WI38 (cell line): ENCODE data around the gene SNRPD3.

Source experiments
- H3K4me3 ChIP-seq: 2 replicates; pipeline ENCODE4 v1.5.1; 2011; ENCODE audit warnings: low read depth, mild to moderate bottlenecking, control low read depth, low read length
- TF ChIP-seq, protein P1 (sequence below): IDR thresholded peaks from 2 replicates; pipeline ENCODE4 v1.5.1; 2012; ENCODE audit warnings: low read depth, mild to moderate bottlenecking, control low read depth, low read length

SNRPD3 gene

DNA sequence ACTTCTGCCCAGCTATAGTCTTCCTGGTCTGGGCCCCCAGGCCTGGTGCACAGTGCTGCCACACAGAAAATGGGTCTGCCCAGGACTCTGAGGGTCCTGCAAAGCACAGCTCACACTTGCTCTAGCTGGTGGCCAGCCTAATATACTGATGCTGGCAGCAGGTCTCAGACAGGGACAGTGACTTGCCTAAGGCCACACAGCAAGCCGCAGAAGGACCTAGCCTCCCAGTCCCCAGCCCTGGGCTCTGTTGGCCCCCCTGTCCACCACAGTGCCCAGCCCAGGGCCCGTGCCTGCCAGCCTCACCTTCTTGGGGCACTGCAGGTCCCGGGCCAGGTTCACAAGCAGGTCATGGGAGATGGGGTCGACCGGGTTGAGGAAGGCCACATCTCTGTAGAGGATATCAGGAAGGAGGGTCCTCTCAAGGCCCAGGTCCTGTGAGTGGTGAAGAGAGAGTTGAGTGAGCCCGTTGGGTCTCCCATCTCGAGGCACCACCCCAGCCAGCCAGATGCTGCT, 33.8 kb downstream of the SNRPD3 start:
- no peak overlapping the region for H3K4me3 ChIP-seq
- TF ChIP-seq, protein P1, sequence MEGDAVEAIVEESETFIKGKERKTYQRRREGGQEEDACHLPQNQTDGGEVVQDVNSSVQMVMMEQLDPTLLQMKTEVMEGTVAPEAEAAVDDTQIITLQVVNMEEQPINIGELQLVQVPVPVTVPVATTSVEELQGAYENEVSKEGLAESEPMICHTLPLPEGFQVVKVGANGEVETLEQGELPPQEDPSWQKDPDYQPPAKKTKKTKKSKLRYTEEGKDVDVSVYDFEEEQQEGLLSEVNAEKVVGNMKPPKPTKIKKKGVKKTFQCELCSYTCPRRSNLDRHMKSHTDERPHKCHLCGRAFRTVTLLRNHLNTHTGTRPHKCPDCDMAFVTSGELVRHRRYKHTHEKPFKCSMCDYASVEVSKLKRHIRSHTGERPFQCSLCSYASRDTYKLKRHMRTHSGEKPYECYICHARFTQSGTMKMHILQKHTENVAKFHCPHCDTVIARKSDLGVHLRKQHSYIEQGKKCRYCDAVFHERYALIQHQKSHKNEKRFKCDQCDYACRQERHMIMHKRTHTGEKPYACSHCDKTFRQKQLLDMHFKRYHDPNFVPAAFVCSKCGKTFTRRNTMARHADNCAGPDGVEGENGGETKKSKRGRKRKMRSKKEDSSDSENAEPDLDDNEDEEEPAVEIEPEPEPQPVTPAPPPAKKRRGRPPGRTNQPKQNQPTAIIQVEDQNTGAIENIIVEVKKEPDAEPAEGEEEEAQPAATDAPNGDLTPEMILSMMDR, result no peak

DNA sequence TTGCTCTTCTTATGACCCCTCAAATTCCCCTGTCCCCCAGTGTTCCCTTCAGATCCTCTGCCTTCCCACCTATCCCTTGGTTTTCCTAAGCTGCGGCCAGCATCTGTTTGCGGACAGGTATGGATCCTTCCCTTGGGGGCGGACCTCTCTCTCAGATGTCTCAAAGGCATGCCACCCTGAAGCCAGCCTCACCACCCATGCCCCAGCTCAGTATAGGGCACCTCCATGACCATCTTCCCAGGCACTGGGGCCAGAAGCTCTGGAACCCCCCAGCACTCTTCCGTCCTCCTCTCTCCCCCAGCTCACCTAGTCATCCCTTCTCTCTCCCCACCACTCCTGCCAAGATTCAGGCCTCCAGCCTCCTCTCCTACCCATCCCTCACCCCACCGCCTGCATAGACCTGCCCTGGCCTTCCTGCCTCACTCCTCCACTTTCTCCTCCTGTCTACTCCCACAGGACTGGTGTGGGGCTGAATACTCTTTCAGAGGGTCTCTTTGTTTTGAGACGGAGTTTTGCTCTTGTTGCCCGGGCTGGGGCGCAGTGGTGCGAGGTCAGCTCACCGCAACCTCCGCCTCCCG, 34.9 kb downstream of the SNRPD3 start:
- TF ChIP-seq, protein P1, result no peak

DNA sequence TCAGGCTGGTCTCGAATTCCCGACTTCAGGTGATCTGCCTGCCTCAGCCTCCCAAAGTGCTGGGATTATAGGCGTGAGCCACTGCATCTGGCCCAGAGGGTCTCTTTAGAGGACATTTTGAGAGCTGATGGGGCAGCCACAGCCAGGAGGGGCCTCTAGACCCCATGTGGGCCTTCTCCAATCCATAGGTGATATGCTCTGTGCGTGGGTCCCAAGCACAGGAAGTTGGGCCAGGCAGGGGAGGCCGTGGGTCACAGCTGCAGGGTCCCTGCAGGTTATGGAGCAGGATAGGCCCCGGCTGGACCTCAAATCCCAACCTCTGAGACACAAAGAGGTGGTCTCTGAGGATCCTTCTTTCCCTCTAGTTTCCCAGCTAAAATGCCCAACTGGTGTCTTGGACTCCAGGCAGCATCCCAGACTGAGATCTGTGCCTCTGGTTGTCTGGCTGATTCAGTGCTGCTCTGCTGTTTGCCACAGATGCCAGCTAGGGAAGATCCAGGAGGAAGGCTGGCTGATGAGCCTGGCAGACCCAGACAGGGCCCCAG, 35.6 kb downstream of the SNRPD3 start:
- TF ChIP-seq, protein P1, result no peak
- H3K4me3 ChIP-seq, result no peak overlapping the region

More for the DNA sequence above, 34.9 kb downstream of the SNRPD3 start:
- H3K4me3 ChIP-seq, result no peak overlapping the region

DNA sequence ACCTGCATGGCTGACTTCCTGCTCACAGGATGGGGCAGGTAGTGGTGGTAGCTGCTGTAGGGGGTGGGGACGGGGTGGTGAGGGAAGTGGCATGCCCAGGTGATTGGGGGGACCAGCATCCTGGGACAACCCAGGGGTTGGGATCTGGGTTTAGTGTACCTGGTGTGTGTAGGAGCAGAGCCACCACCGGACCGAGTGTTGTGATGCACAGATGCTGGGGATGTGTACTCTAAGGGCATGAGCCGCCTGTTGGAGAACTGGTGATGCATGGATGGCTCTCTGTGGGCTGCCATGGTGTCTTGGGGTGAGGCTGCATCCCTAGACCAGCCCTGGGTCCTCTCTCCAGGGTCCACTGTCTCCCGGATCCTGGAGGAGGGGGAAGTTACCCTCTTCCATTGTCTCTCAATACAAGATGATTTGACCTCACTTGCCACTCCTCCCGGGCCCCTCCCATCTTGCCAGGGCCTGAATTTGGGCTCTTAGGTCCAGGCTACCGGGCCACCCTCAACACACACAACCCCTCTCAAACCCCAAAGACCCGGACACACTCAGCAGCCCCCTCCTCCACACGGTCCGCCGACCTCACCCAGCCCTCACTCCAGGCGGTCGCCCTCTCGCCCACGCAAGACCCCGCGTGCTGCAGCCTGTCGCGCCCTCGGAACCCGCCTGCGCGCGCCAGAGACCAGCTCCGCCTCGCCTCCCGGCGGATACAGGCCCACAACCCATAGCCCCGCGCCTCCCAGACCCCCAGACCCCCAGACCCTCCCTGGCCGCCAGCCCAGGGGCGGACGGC, 36.5 kb downstream of the SNRPD3 start:
- H3K4me3 ChIP-seq, result peak overlapping the region; percentile 65
- TF ChIP-seq, protein P1, result no peak

DNA sequence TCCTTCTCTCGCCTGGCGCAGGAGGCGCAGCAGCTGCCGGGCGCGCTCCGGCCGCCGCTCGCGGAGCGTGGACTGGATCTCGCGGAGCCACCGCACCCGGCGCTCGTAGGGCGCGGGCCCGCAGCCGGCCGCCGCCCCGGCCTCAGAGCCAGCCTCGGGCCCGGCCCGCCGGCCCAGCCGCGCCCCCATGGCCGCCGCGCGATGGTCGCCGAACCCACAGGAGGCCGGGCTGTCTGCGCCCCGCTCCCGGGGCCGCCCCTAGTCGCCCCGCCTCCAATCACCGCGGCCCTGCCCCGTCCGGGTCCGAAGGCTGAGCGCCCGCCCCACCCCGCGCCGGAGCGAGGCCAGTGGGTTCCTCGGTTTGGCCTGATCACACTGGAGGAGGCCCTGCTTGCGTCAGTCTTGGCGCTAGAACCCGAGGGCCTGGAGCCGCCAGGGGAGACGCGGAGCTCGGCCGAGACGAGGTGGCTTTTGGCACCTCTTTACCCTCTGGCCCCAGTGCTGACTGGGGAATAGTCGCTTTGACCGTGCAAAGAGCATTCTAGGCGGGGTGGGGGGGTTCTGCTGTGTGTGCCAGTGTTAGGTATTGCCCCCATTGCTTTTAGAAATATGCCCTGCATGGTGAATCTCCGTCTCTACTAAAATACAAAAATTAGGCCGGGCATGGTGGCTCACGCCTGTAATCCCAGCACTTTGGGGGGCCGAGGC, 37.2 kb downstream of the SNRPD3 start, which contains the start of gene LRRC75B:
TSS of gene LRRC75B (minus strand) at position 223 of the 708 bp plus-strand sequence. CDS start at position 189, 34 bp downstream.
- peak within 1 kb of the TSS; percentile 65 for H3K4me3 ChIP-seq
- TF ChIP-seq, protein P1, result no peak

DNA sequence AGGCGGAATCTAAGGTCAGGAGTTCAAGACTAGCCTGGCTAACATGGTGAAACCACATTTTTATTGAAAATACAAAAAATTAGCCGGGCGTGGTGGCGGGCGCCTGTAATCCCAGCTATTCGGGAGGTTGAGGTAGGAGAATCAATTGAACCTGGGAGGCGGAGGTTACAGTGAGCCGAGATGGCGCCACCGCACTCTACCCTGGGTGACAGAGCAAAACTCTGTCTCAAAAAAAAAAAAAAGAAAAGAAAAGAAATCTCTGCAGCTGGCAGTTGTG, 37.7 kb downstream of the SNRPD3 start:
- peak overlapping the region; percentile 56 for H3K4me3 ChIP-seq

DNA sequence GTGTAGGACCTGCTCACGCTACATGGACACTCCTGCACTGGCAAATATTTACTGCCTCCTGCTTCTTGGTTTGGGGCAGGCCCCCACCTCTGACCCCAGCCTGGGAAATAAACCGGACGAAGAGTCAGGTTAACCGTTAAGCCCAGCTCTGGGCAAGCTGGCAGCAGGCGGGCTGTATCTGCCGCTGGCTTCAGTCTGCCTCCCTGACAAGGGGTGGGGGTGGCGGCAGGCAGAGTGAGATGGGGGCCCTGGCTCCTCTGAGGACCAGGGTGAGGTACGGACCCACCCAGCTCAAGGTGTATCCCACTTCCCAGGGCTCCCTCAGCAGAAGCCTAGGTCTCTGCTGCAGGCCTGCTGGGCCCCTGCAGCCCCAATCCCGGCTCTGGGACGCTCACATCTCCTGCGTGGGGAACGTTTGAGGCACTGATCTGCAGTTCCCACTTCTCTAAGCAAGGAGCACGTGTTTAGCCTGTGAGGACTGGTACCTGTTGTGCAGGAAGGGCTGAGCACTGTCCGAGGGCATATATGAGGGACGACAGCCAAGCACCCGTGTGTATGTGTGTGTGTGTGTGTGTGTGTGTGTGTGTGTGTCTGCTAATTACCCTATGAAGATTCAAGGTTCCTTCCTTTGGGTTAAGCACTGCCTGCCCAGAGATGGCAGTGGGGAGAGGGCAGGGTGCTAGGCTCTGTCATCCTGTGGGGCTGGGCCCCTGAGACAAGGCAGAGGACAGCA, 38.2 kb downstream of the SNRPD3 start:
- TF ChIP-seq, protein P1, result no peak

More for the DNA sequence above, 38.2 kb downstream of the SNRPD3 start:
- H3K4me3 ChIP-seq, result no peak overlapping the region
